HUES64 (cell line): Measurements from ENCODE around the gene LMNB1.

Experiments used
- H3K27ac ChIP-seq: 2 replicates; pipeline ENCODE4 v1.7.0; 2013; ENCODE audit warnings: low read depth, low read length, inconsistent platforms
- H3K27me3 ChIP-seq: 2 replicates; pipeline ENCODE4 v1.6.1; 2013; ENCODE audit warnings: mild to moderate bottlenecking, low read length; ENCODE audit not compliant: insufficient read depth
- H3K36me3 ChIP-seq: 2 replicates; pipeline ENCODE4 v1.6.1; 2013; ENCODE audit warnings: mild to moderate bottlenecking, low read length; ENCODE audit not compliant: insufficient read depth
- H3K4me1 ChIP-seq: 2 replicates; pipeline ENCODE4 v1.6.1; 2013; ENCODE audit warnings: mild to moderate bottlenecking, low read length, moderate library complexity; ENCODE audit not compliant: insufficient read depth
- H3K4me3 ChIP-seq: 2 replicates; pipeline ENCODE4 v1.5.1; 2013; ENCODE audit warnings: mild to moderate bottlenecking, low read length, moderate library complexity
- H3K9ac ChIP-seq: 2 replicates; pipeline ENCODE4 v1.6.1; 2013; ENCODE audit warnings: mild to moderate bottlenecking, low read depth, low read length
- H3K9me3 ChIP-seq: 2 replicates; pipeline ENCODE4 v1.6.1; 2013; ENCODE audit warnings: low read depth, low read length; ENCODE audit not compliant: insufficient read depth
- WGBS: fragments of 150-250, 120-280 bp; methylation state at CpG from one replicate; pipeline ENCODE4 v1.1.7; 2013; ENCODE audit warnings: missing lambda C conversion rate; 5-methylcytosine and 5-hydroxymethylcytosine counted together

LMNB1 gene

DNA sequence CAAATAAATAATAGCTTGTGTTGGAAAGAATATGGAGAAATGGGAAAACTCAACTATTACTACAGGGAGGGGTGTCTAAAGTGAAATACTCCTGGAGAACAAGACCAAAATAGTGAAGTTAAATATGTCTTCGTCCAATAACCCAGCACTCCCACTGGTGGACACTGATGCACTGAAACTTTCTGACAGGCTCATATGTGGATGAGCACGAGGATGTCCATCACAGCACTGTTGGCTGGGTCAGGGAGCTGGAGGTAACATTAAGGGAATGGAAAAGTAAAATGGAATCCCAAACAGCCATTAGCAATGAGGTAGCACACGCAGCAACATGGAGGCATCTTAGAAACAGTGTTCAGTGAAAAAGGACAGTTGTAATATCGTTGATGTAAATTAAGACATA lies 86.5 kb downstream of the LMNB1 start:
- WGBS, result 97% methylated on average over 4 of the region's 4 CpGs
- no peaks in the 10 kb centered on the region for H3K4me1 ChIP-seq
- H3K27me3 ChIP-seq, result no peaks in the 10 kb centered on the region
- no peaks in the 10 kb centered on the region for H3K36me3 ChIP-seq
- H3K9ac ChIP-seq, result no peak overlapping the region
- no peak overlapping the region for H3K4me3 ChIP-seq
- no peak overlapping the region for H3K27ac ChIP-seq
- H3K9me3 ChIP-seq, result no peaks in the 10 kb centered on the region

DNA sequence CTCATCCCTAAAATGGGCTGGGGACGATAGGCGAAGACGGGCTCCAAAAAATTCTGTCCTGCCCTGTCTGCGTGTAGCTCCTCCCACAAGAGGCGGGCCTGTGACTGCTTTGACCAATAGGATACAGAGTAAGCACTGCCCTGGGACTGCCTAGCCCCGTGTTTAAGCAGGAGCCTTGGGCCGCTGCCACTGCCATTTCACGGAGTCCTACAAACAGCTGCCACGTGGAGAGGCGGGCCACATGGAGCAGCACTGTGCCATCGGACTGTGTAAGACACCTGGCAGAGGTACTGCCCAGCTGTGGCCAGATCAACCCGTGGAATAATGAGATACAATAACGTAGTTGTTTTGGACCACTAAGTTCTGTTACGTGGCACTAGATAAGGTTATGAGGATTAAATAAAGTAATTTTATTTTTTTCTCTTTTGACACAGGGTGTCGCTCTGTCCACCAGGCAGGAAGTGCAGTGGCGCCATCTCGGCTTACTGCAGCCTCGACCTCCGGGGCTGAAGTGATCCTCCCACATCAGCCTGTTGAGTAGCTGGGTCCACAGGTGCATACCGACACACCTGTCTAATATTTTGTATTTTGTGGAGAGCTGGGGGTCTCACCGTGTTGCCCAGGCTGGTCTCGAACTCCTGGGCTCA lies 87.2 kb downstream of the LMNB1 start:
- Histone ChIP-seq H3K4me1 (peaks cover 6% of the 10 kb centered on the region; the same call in 1 of the 2 replicates), H3K9me3 (no peaks in the 10 kb centered on the region), H3K27me3 (no peaks in the 10 kb centered on the region), H3K9ac (no peak overlapping the region), H3K27ac (no peak overlapping the region), H3K4me3 (no peak overlapping the region), H3K36me3 (no peaks in the 10 kb centered on the region)
- 94% methylated on average over 22 of the region's 22 CpGs for WGBS

DNA sequence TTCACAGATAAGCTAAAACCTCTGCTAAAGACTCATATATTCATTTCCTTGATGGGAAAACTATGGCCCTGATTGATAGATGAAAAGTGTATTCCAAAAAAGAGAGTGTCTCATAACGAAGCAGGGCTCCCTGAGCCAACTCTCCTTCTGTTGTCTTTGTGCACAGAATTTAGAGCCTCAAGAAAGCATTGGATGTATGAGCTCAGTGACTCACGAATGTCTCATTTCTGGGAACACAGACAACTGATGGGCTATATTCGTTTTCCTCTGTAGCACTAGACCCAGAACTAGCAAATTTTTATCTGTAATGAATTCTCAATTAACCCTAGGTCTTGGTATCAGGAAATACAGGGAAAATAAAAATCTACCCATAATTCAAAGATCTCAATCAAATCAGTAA lies 88.4 kb downstream of the LMNB1 start:
- Histone ChIP-seq H3K4me1 (peaks cover 14% of the 10 kb centered on the region; the same call in 1 of the 2 replicates), H3K36me3 (no peaks in the 10 kb centered on the region), H3K9ac (no peak overlapping the region), H3K27me3 (no peaks in the 10 kb centered on the region), H3K4me3 (no peak overlapping the region), H3K9me3 (no peaks in the 10 kb centered on the region), H3K27ac (no peak overlapping the region)
- WGBS, result 90% methylated on average over 3 of the region's 3 CpGs

DNA sequence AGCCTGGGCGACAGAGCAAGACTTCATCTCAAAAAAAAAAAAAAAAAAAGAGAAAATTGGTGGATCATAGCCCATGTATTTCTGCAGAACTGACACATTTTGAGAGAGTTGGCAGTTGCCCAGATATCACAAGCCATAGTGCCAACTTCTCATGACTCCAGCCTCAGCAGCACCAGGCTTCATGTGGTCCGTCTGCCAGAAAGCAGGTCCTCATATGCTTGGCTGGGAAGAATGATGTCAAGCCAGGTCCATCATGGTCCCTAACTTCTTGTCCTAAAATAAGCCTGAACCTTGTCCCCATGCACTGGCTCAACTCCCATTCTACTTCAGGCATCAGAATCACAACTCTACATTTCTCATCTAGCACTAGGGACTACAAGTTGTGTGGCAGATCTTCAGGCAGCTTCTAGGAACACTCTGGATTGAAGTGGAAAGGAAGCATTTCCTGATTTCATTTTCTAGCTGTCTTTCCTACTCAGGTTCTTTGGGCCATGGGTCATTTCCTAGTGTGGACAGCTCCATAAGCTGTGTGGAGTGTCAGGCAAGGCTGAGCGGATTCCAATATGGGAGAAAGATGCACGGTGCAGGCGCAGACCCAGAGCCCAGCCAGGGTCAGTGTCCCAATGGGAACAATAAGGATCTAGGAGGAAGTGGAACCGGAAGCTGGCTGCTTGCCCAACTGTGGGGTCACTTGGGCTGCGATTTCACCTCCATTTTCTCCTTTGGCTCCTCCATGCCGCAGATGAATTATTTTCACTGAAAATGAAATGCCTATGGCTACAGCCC lies 90.1 kb downstream of the LMNB1 start:
- peaks cover 14% of the 10 kb centered on the region; the same call in 1 of the 2 replicates for H3K4me1 ChIP-seq

DNA sequence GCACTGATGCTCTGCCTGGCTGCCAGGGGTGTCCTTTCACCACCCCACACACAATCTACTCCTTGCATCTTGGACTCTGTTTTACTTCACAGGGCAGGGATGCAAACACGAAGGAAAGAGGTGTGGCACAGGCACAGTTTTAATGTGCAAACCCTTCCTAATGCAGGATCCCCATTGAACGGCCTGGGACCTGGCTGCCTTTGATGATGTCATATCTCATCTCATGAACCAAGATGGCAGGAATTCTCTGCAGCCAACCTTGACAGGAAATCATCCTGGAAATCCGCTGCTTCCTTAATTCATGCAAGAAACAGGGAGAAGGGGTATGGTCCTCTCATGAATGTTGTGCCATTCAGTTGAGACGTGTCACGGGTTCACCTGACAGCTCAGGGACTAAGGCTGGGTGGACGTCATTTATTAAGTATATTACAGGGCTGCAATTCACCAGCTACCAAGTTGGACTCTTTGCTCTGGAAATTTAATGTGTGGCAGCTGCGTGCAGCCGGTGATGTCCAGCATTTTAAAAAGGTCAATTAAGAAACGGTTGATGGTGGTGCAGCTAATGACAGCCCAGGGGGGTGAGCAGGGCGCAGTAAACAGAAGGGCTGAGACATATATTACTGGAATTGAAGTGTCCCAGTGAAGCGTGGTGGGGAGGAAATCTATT lies 91.5 kb downstream of the LMNB1 start:
- Histone ChIP-seq H3K4me1 (peaks cover 14% of the 10 kb centered on the region; the same call in 1 of the 2 replicates), H3K36me3 (no peaks in the 10 kb centered on the region), H3K27ac (no peak overlapping the region), H3K9ac (no peak overlapping the region), H3K4me3 (peak overlapping the region; percentile 50), H3K9me3 (no peaks in the 10 kb centered on the region), H3K27me3 (no peaks in the 10 kb centered on the region)
- 86% methylated on average over 11 of the region's 11 CpGs for WGBS

More for the DNA sequence above, 90.1 kb downstream of the LMNB1 start:
- H3K36me3 ChIP-seq, result no peaks in the 10 kb centered on the region
- H3K27ac ChIP-seq, result no peak overlapping the region
- no peak overlapping the region for H3K9ac ChIP-seq
- WGBS, result 96% methylated on average over 7 of the region's 8 CpGs
- H3K9me3 ChIP-seq, result no peaks in the 10 kb centered on the region
- H3K4me3 ChIP-seq, result no peak overlapping the region
- no peaks in the 10 kb centered on the region for H3K27me3 ChIP-seq

DNA sequence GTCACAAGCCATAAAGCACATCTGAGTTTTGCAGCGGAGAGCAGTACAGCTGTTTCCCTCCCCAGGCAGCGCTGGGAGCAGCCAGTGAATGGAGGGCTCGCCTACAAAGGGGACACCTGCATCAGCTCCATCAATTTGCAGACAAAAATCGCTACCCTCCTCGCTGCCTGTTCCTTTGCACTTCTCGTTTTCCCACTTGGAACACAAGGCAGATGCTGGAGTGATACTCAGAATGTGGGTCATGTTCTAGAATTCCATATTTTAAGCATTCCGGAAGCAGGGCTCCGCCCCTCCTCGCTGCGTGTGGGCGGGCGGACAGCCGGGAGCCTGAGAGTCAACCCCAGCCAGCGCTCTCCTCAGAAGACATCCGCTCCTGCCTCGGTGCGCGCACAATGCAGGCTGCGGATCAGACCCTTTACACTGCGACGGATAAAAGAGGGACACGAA lies 92.1 kb downstream of the LMNB1 start:
- 17% methylated on average over 22 of the region's 22 CpGs for WGBS
- Histone ChIP-seq H3K9ac (no peak overlapping the region), H3K4me3 (peak overlapping the region; percentile 50)

DNA sequence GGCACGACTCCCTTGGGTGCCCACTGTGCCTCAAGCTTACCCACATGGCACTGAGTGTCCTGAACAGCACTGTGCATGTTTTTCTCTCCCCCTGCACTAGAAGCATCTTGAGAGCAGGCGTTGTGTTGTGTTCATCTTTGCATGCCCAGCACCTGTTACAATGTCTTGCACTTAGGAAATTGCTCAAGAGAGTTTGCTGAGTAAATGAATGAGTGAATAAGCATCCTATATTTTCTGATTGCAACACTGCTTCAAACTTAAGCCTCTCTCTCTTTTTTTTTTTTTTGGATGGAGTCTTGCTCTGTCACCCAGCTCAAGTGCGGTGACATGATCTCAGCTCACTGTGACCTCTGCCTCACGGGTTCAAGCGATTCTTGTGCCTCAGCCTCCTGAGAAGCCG lies 94.5 kb downstream of the LMNB1 start:
- H3K9me3 ChIP-seq, result no peaks in the 10 kb centered on the region
- H3K27ac ChIP-seq, result no peak overlapping the region
- H3K4me3 ChIP-seq, result no peak overlapping the region
- no peak overlapping the region for H3K9ac ChIP-seq
- H3K27me3 ChIP-seq, result no peaks in the 10 kb centered on the region
- peaks cover 20% of the 10 kb centered on the region for H3K4me1 ChIP-seq
- WGBS, result 94% methylated on average over 6 of the region's 6 CpGs
- H3K36me3 ChIP-seq, result no peaks in the 10 kb centered on the region

More for the DNA sequence above, 92.1 kb downstream of the LMNB1 start:
- no peaks in the 10 kb centered on the region for H3K27me3 ChIP-seq
- H3K36me3 ChIP-seq, result no peaks in the 10 kb centered on the region
- H3K4me1 ChIP-seq, result peaks cover 14% of the 10 kb centered on the region; the same call in 1 of the 2 replicates
- H3K27ac ChIP-seq, result no peak overlapping the region
- no peaks in the 10 kb centered on the region for H3K9me3 ChIP-seq

DNA sequence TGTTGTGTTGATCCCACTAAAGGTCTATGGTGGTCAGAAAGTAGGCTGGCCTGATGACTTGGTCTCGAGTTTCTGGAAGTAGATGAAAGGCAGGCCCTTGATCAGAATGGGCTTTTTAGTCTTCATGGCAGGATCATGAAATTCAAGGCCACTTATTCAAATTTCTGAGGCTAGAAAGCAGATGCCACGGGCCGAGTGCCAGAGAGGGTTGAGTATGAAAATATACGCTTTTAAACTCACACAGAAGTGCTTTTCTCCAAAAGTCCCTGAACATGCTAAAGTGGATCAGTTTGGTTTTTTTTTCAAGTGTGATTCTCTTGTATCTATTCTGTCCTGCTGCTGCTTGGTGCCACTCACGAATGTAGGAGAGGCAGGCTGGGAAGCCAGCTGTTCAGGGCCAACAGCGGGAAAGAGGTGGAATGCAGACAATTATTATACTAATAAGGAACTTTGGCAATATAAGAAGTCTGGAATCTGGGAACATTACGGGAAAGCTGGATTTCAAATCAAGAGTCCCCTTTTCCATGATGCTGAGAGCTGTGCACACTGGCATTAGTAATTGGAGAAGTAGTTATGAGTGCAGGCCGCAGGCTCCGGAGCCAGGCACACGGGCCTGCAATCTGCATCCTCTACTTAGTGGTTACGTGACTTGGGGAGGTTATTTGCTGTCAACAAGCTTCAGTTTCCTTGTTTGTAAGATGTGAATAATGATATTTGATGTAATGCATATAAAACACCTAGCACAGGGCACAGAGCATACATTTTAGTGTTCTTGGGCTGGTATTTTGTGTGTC lies 95.8 kb downstream of the LMNB1 start:
- no peaks in the 10 kb centered on the region for H3K27me3 ChIP-seq
- H3K36me3 ChIP-seq, result no peaks in the 10 kb centered on the region
- H3K9me3 ChIP-seq, result no peaks in the 10 kb centered on the region
- H3K4me3 ChIP-seq, result no peak overlapping the region
- peaks cover 20% of the 10 kb centered on the region for H3K4me1 ChIP-seq
- no peak overlapping the region for H3K27ac ChIP-seq
- no peak overlapping the region for H3K9ac ChIP-seq
- 87% methylated on average over 11 of the region's 11 CpGs for WGBS

DNA sequence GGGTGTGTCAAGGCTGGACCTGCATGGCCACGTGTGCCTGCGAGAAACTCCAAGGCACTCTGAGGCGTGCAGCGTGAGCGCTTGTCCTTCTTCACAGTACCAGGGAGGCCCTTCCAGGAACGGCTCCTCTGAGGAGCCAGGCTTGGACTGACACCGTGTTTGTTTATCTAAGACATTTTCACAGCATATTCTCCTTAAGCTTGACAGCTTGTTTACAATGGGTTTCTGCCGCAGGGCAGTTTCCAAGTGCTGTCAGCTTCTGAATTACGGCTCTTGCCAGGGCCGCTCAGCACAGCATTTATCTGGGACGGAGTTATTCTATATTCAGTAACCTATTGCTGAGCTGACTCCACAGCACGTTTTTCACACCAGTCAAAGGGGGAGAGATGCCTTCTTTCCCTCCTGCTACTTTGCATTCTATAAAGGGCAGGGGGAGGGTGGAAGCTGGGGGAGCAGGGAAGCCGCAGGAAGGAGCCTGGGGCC lies 98.4 kb downstream of the LMNB1 start:
- 77% methylated on average over 13 of the region's 13 CpGs for WGBS
- Histone ChIP-seq H3K36me3 (no peaks in the 10 kb centered on the region), H3K27ac (no peak overlapping the region), H3K4me3 (no peak overlapping the region), H3K4me1 (peaks cover 6% of the 10 kb centered on the region), H3K9me3 (no peaks in the 10 kb centered on the region), H3K27me3 (no peaks in the 10 kb centered on the region), H3K9ac (no peak overlapping the region)

DNA sequence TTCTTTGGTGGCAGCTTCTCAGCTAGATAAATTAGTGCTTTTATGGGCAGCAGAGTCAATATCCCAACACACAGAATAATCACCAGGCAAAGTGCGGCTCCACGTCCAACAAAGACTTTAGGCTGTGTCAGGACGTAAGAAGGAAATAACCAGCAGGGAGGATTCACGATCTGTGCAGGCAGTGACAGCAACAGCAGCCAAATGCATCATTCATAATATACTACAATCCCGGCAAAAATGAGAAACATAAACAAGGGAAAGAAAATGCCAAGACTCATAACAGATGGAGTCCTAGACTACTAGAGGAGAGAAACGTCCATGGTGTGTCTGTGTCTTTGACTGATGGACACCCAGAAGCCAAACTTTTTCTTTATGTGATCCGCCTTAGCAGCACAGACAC lies 100.7 kb downstream of the LMNB1 start:
- H3K9me3 ChIP-seq, result no peaks in the 10 kb centered on the region
- no peak overlapping the region for H3K9ac ChIP-seq
- H3K36me3 ChIP-seq, result no peaks in the 10 kb centered on the region
- no peaks in the 10 kb centered on the region for H3K27me3 ChIP-seq
- H3K4me1 ChIP-seq, result peaks cover 6% of the 10 kb centered on the region
- no peak overlapping the region for H3K27ac ChIP-seq
- WGBS, result 91% methylated on average over 7 of the region's 7 CpGs
- H3K4me3 ChIP-seq, result no peak overlapping the region
